WTC11 (cell line): Measurements from ENCODE around the gene CLN3. TPM values are rescaled to one million over a fixed set of nuclear protein-coding genes. Genes with fewer than 3 reads are reported as not detected.

Experiments used
- ATAC-seq: fragments of 200-7000 bp; cut with Tn5 transposase; 2 replicates; pipeline ENCODE4 v1.10.0; 2021; ENCODE audit warnings: mild to moderate bottlenecking, moderate library complexity
- CTCF ChIA-PET: fragments of 300-600 bp; sonication (Branson Sonifier 250); formaldehyde crosslinking; loops from one replicate; lab custom pipeline; 2021; ENCODE audit warnings: antibody characterized with exemption; lab: Charles Lee
- POLR2A ChIA-PET: fragments of 350-600 bp; sonication (Branson Sonifier 250); formaldehyde crosslinking; loops from one replicate; lab custom pipeline; 2021; ENCODE audit warnings: antibody characterized with exemption; lab: Charles Lee
- DNase-seq: peaks from one replicate; pipeline ENCODE4 v3.0.0; 2021; ENCODE audit warnings: low spot score
- H3K27ac Mint-ChIP-seq: 2 replicates; pipeline ENCODE4 v1.8.0; 2021; ENCODE audit warnings: mixed read lengths
- H3K27me3 Mint-ChIP-seq: 2 replicates; pipeline ENCODE4 v1.8.0; 2021; ENCODE audit warnings: low read depth, mild to moderate bottlenecking, moderate library complexity, mixed read lengths
- H3K36me3 Mint-ChIP-seq: 2 replicates; pipeline ENCODE4 v1.8.0; 2021; ENCODE audit warnings: mixed read lengths
- H3K4me1 Mint-ChIP-seq: 2 replicates; pipeline ENCODE4 v1.8.0; 2022; ENCODE audit warnings: mixed read lengths
- H3K4me3 Mint-ChIP-seq: 2 replicates; pipeline ENCODE4 v1.8.0; 2021; ENCODE audit warnings: mild to moderate bottlenecking, moderate library complexity, mixed read lengths
- H3K9me3 Mint-ChIP-seq: 2 replicates; pipeline ENCODE4 v1.8.0; 2021; ENCODE audit warnings: mixed read lengths
- E2F4 ChIP-seq: sonication (generic); formaldehyde crosslinking; IDR thresholded peaks from 2 replicates; pipeline ENCODE4 v1.8.1; 2022; ENCODE audit warnings: low read depth, mild to moderate bottlenecking, moderate library complexity, missing genetic modification reagents, borderline replicate concordance
- FOXK1 ChIP-seq: sonication (generic); formaldehyde crosslinking; IDR thresholded peaks from 2 replicates; pipeline ENCODE4 v1.8.0; 2022; ENCODE audit warnings: mild to moderate bottlenecking, moderate library complexity, missing genetic modification reagents
- FOXP1 ChIP-seq: sonication (generic); formaldehyde crosslinking; IDR thresholded peaks from 2 replicates; pipeline ENCODE4 v1.8.0; 2022; ENCODE audit warnings: missing genetic modification reagents, mild to moderate bottlenecking, moderate library complexity, borderline replicate concordance
- GTF2I ChIP-seq: fragments of 250-450 bp; sonication (Bioruptor Pico); conservative IDR thresholded peaks from 2 replicates; pipeline ENCODE4 v1.4.0; 2021; ENCODE audit warnings: mild to moderate bottlenecking
- NFATC4 ChIP-seq: fragments of 250-450 bp; sonication (Bioruptor Pico); IDR thresholded peaks from 2 replicates; pipeline ENCODE4 v1.9.0; 2021; ENCODE audit warnings: mild to moderate bottlenecking
- NFE2L1 ChIP-seq: sonication (generic); formaldehyde crosslinking; IDR thresholded peaks from 2 replicates; pipeline ENCODE4 v1.8.1; 2023; ENCODE audit warnings: missing genetic modification reagents
- SMAD3 ChIP-seq: sonication (generic); formaldehyde crosslinking; IDR thresholded peaks from 2 replicates; pipeline ENCODE4 v1.8.0; 2022; ENCODE audit warnings: missing genetic modification reagents, mild to moderate bottlenecking, borderline replicate concordance
- TCF7 ChIP-seq: sonication (generic); formaldehyde crosslinking; IDR thresholded peaks from 2 replicates; pipeline ENCODE4 v1.8.0; 2022; ENCODE audit warnings: mild to moderate bottlenecking, low read depth, missing genetic modification reagents, moderate library complexity
- TEAD4 ChIP-seq: sonication (generic); formaldehyde crosslinking; IDR thresholded peaks from 2 replicates; pipeline ENCODE4 v1.8.0; 2022; ENCODE audit warnings: mild to moderate bottlenecking, missing genetic modification reagents
- ZBTB43 ChIP-seq: sonication (generic); formaldehyde crosslinking; IDR thresholded peaks from 2 replicates; pipeline ENCODE4 v1.8.1; 2023; ENCODE audit warnings: mild to moderate bottlenecking, missing genetic modification reagents
- ZNF121 ChIP-seq: sonication (generic); formaldehyde crosslinking; IDR thresholded peaks from 2 replicates; pipeline ENCODE4 v1.8.0; 2023; ENCODE audit warnings: missing genetic modification reagents
- ZNF138 ChIP-seq: sonication (generic); formaldehyde crosslinking; conservative IDR thresholded peaks from 2 replicates; pipeline ENCODE4 v1.8.1; 2022; ENCODE audit warnings: mild to moderate bottlenecking, moderate library complexity, missing genetic modification reagents
- ZNF232 ChIP-seq: sonication (generic); formaldehyde crosslinking; IDR thresholded peaks from 2 replicates; pipeline ENCODE4 v1.8.0; 2022; ENCODE audit warnings: mild to moderate bottlenecking, missing genetic modification reagents
- ZNF281 ChIP-seq: sonication (generic); formaldehyde crosslinking; IDR thresholded peaks from 2 replicates; pipeline ENCODE4 v1.8.0; 2023; ENCODE audit warnings: mild to moderate bottlenecking, missing genetic modification reagents
- ZNF416 ChIP-seq: fragments of 250-450 bp; sonication (Bioruptor Pico); IDR thresholded peaks from 2 replicates; pipeline ENCODE4 v1.9.0; 2021; ENCODE audit warnings: mild to moderate bottlenecking, inconsistent platforms
- ZNF512 ChIP-seq: sonication (generic); formaldehyde crosslinking; IDR thresholded peaks from 2 replicates; pipeline ENCODE4 v1.8.1; 2022; ENCODE audit warnings: missing genetic modification reagents, borderline replicate concordance
- total RNA-seq: library from RNA; stranded (reverse); gene quantifications from 3 replicates; pipeline ENCODE4 v1.2.3, GENCODE V29; 2021

Gene CLN3
- total RNA-seq, 1 experiment from 2014 or later, result 23.9 TPM

- CTCF ChIA-PET, result no interaction called here
- H3K4me1 Mint-ChIP-seq, result no peaks in the 10 kb centered on the region
- H3K27me3 Mint-ChIP-seq, result no peaks in the 10 kb centered on the region; the same call in 1 of the 2 replicates
- H3K4me3 Mint-ChIP-seq, result no peak overlapping the region
- no peaks in the 10 kb centered on the region for H3K36me3 Mint-ChIP-seq
- TF ChIP-seq ZNF121 (CRISPR knock-in tag) (peak; percentile 20; the same call in 1 of the 2 replicates), ZNF512 (CRISPR knock-in tag) (no peak)
- DNase-seq, result no peak
- no peak for ATAC-seq
- POLR2A ChIA-PET, result no interaction called here
- peak overlapping the region; percentile 25; the same call in 1 of the 2 replicates for H3K27ac Mint-ChIP-seq
- no peaks in the 10 kb centered on the region for H3K9me3 Mint-ChIP-seq
Measured at GRCh38 chr16:28537964-28538732, 46.3 kb upstream of the CLN3 start.

DNA sequence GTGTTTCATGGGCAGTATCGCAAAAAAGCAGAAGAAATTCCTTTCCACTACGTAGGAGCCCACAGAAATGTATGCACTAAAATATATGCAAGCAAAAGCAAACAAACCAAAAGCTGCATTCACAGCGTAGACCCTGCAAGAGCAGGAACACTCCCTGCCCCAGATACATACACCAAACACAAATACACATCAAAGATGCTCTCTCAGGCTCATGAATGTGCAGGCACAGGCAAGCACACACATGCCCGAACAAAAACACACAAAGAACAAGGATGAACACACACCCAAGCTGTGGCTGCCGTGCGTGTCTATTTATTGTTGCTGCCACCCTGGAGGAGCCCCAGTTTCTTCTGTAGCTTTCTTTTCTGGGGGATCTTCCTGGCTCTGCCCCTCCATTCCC lies 45.2 kb upstream of the CLN3 start:
- ATAC-seq (no peak), DNase-seq (no peak)
- no peak overlapping the region for H3K27ac Mint-ChIP-seq
- H3K4me3 Mint-ChIP-seq, result no peak overlapping the region
- ChIA-PET CTCF (no interaction called here), POLR2A (no interaction called here)
- TF ChIP-seq ZNF416 (CRISPR knock-in tag), result no peak
- no peak for TF ChIP-seq E2F4 (CRISPR knock-in tag)
- no peak for TF ChIP-seq ZBTB43 (CRISPR knock-in tag)
- no peaks in the 10 kb centered on the region for H3K9me3 Mint-ChIP-seq
- no peaks in the 10 kb centered on the region; the same call in 1 of the 2 replicates for H3K27me3 Mint-ChIP-seq
- no peaks in the 10 kb centered on the region for H3K36me3 Mint-ChIP-seq
- peaks cover 5% of the 10 kb centered on the region for H3K4me1 Mint-ChIP-seq

- Mint-ChIP-seq H3K27me3 (no peaks in the 10 kb centered on the region; the same call in 1 of the 2 replicates), H3K36me3 (no peaks in the 10 kb centered on the region), H3K9me3 (no peaks in the 10 kb centered on the region), H3K4me3 (no peak overlapping the region), H3K27ac (no peak overlapping the region), H3K4me1 (peaks cover 9% of the 10 kb centered on the region)
- POLR2A ChIA-PET, result no interaction called here
- DNase-seq (no peak), ATAC-seq (no peak)
- CTCF ChIA-PET, result interaction anchor here (0.7 kb wide), 1 partner anchor 218 kb away, joined by 3 read pairs; no protein-coding TSS in a partner anchor
- 0 out of 2 replicates have a peak, but pooled peaks have one; percentile 5 for TF ChIP-seq ZNF512 (CRISPR knock-in tag)
- no peak for TF ChIP-seq SMAD3 (CRISPR knock-in tag)
Measured at GRCh38 chr16:28534542-28535373, 42.9 kb upstream of the CLN3 start.

GRCh38 chr16:28532940-28533647 lies 41.2 kb upstream of the CLN3 start:
- DNase-seq, result no peak
- H3K27ac Mint-ChIP-seq, result no peak overlapping the region
- POLR2A ChIA-PET, result no interaction called here
- CTCF ChIA-PET, result no interaction called here
- H3K4me1 Mint-ChIP-seq, result peaks cover 9% of the 10 kb centered on the region
- no peaks in the 10 kb centered on the region; the same call in 1 of the 2 replicates for H3K27me3 Mint-ChIP-seq
- no peak for ATAC-seq
- no peaks in the 10 kb centered on the region for H3K36me3 Mint-ChIP-seq
- H3K9me3 Mint-ChIP-seq, result no peaks in the 10 kb centered on the region
- no peak overlapping the region for H3K4me3 Mint-ChIP-seq
- TF ChIP-seq ZNF232 (no peak), ZNF281 (no peak), FOXK1 (CRISPR knock-in tag) (no peak), FOXP1 (CRISPR knock-in tag) (no peak), GTF2I (CRISPR knock-in tag) (no peak), TEAD4 (no peak), ZNF138 (CRISPR knock-in tag) (no peak), NFATC4 (CRISPR knock-in tag) (no peak), TCF7 (CRISPR knock-in tag) (no peak), ZNF416 (CRISPR knock-in tag) (no peak), NFE2L1 (no peak)
